Measurements from ENCODE around the gene ZNF83.
"Not testable (repeated sequence)": the region's sequence is repeated elsewhere in the genome, so short reads cannot be mapped to it uniquely, and the experiment has no call there.

DNA sequence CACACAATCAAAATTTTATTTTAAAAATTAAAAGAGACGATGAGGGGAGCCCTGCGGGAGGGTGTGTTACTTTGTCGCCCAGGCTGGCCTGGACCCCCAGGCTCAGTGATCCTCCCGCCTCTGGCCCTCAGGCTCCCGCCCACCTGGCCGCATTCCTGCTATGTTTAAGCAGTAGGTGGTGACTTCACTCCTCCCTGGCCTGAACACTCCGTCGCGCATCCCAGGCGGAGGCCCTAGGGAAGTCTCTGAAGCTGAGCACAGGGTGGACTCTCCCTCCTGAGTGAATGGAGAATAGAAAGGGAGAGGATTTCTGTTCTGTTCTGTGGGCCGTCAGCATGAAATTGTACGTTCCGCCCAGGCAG is 68.5 kb downstream of the ZNF83 start:
- TF ChIP-seq, protein P1, sequence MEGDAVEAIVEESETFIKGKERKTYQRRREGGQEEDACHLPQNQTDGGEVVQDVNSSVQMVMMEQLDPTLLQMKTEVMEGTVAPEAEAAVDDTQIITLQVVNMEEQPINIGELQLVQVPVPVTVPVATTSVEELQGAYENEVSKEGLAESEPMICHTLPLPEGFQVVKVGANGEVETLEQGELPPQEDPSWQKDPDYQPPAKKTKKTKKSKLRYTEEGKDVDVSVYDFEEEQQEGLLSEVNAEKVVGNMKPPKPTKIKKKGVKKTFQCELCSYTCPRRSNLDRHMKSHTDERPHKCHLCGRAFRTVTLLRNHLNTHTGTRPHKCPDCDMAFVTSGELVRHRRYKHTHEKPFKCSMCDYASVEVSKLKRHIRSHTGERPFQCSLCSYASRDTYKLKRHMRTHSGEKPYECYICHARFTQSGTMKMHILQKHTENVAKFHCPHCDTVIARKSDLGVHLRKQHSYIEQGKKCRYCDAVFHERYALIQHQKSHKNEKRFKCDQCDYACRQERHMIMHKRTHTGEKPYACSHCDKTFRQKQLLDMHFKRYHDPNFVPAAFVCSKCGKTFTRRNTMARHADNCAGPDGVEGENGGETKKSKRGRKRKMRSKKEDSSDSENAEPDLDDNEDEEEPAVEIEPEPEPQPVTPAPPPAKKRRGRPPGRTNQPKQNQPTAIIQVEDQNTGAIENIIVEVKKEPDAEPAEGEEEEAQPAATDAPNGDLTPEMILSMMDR (IDR thresholded peaks at IDR 0.05) = not testable (repeated sequence)
- TF ChIP-seq POLR2AphosphoS5, EP300, POLR2A (IDR thresholded peaks at IDR 0.05): not testable (repeated sequence)
